Natural killer cell treated with Interleukin-12 subunit alpha and Interleukin-12 subunit beta and Interleukin-15 and Interleukin-18, amount 100 ng/mL, for 72 hours (primary cell): ENCODE measurements around the gene COG4. TPM values are rescaled to one million over a fixed set of nuclear protein-coding genes. Genes with fewer than 3 reads are reported as not detected.
A peak's percentile ranks its signal among the peaks of the same experiment; 100 is the strongest.

Experiments used
- ATAC-seq, 2 donors: fragments of 150-1000 bp; cut with Tn5 transposase in 1 of 2; sonication (Bioruptor Pico), chemical (Tn5 transposase) in 1 of 2; 2 replicates each; pipeline ENCODE4 v1.10.0; 2021
- DNase-seq: peaks from one replicate; pipeline ENCODE4 v3.0.0; 2022; ENCODE audit warnings: low spot score
- H3K27ac Mint-ChIP-seq, 2 donors: 1 replicate in 1 of 2; 2 replicates in 1 of 2; pipeline ENCODE4 v1.8.0; 2022; ENCODE audit warnings: mixed read lengths in 2 of 2, mild to moderate bottlenecking in 1 of 2, moderate library complexity in 1 of 2
- H3K27me3 Mint-ChIP-seq, 2 donors: 1 replicate in 1 of 2; 2 replicates in 1 of 2; pipeline ENCODE4 v1.8.0; 2022; ENCODE audit warnings: mixed read lengths in 2 of 2
- H3K36me3 Mint-ChIP-seq: one replicate; pipeline ENCODE4 v1.8.0; 2022; ENCODE audit warnings: mixed read lengths
- H3K4me1 Mint-ChIP-seq, 2 donors: 1 replicate in 1 of 2; 2 replicates in 1 of 2; pipeline ENCODE4 v1.8.0; 2022; ENCODE audit warnings: low read depth in 2 of 2, mixed read lengths in 2 of 2, mild to moderate bottlenecking in 1 of 2
- H3K4me3 Mint-ChIP-seq: one replicate; pipeline ENCODE4 v1.8.0; 2022; ENCODE audit warnings: mixed read lengths
- H3K9me3 Mint-ChIP-seq: 2 replicates; pipeline ENCODE4 v1.8.0; 2022; ENCODE audit warnings: mixed read lengths
- total RNA-seq, 2 donors: library from RNA; stranded (reverse); gene quantifications; one replicate each; pipeline ENCODE4 v1.2.3, GENCODE V29; 2022

COG4 gene
- total RNA-seq, 2 donors from 2014 or later, result 39.5 to 54.8 TPM

DNA sequence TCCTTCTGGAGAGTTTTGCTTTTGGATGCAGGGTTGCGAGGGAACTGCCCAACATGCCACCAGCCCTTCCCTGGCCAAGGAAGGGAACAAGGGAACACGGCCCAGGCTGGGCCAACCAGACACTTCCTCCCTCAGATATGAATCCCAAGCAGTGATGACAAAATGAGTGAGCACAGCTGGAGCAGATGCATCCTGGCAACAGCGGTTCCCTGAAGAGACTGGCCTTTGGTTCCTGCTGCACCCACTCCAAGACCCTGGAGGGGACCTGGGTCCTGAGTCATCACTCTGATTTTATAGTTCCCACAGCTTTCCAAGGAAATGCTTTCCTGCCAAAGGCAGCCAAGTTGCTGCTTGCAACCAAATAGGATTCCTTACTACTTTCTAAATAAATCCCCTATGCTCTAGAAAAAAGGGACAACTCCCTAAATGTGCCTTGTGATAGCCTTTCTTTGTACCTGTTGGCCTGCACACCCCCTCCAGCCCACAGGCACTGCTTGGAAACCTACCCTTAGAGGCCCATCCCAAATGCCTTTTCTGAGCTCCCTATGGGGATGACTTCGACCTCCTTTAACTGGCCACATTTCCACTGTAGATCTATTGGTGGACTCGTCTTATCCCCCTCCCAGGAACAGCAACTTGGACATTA lies 89.8 kb downstream of the COG4 start:
- no peaks in the 10 kb centered on the region for H3K27me3 Mint-ChIP-seq
- ATAC-seq (no peak), DNase-seq (no peak)
- H3K36me3 Mint-ChIP-seq, result peaks cover 5% of the 10 kb centered on the region
- H3K9me3 Mint-ChIP-seq, result no peaks in the 10 kb centered on the region
- H3K27ac Mint-ChIP-seq, result peak overlapping the region; percentile 19 to 40
- H3K4me3 Mint-ChIP-seq, result no peak overlapping the region
- peaks cover 48 to 50% of the 10 kb centered on the region in 2 donors for H3K4me1 Mint-ChIP-seq

- DNase-seq, result no peak
- H3K36me3 Mint-ChIP-seq, result no peaks in the 10 kb centered on the region
- H3K4me3 Mint-ChIP-seq, result no peak overlapping the region
- no peaks in the 10 kb centered on the region for H3K9me3 Mint-ChIP-seq
- H3K4me1 Mint-ChIP-seq, result peaks cover 49 to 51% of the 10 kb centered on the region in 2 donors
- ATAC-seq, result no peak
- no peaks in the 10 kb centered on the region for H3K27me3 Mint-ChIP-seq
- peak overlapping the region; percentile 19 to 25 for H3K27ac Mint-ChIP-seq
Observed at GRCh38 chr16:70432723-70433457, 90.5 kb downstream of the COG4 start.

GRCh38 chr16:70432356-70432722 lies 91.0 kb downstream of the COG4 start:
- no peak overlapping the region for H3K4me3 Mint-ChIP-seq
- peak overlapping the region; percentile 19 to 25 for H3K27ac Mint-ChIP-seq
- ATAC-seq, result no peak
- H3K36me3 Mint-ChIP-seq, result no peaks in the 10 kb centered on the region
- no peaks in the 10 kb centered on the region for H3K9me3 Mint-ChIP-seq
- no peaks in the 10 kb centered on the region for H3K27me3 Mint-ChIP-seq
- DNase-seq, result no peak
- peaks cover 49 to 50% of the 10 kb centered on the region in 2 donors for H3K4me1 Mint-ChIP-seq

- Mint-ChIP-seq H3K9me3 (no peaks in the 10 kb centered on the region), H3K4me1 (peaks cover 45% of the 10 kb centered on the region in 2 donors), H3K27ac (peak overlapping the region; percentile 95), H3K36me3 (no peaks in the 10 kb centered on the region), H3K4me3 (peak overlapping the region; percentile 45), H3K27me3 (no peaks in the 10 kb centered on the region)
- ATAC-seq (peak; percentile 39 to 62), DNase-seq (peak; percentile 71)
Observed at GRCh38 chr16:70430667-70431536, 92.5 kb downstream of the COG4 start.

Other genes with a start within 250 kb of the COG4 start
- 100 to 1,000 TPM; 109 to 130 TPM for gene AARS1, start 234.0 kb downstream of the COG4 start, total RNA-seq
- 10 to 100 TPM; 34.6 to 42.3 TPM for gene DDX19B, start 224.4 kb downstream of the COG4 start, total RNA-seq
- gene DDX19A, start 176.7 kb downstream of the COG4 start, total RNA-seq, result 10 to 100 TPM; 41.5 to 64.0 TPM
- 10 to 100 TPM; 63.0 to 66.0 TPM for gene ST3GAL2, start 84.5 kb downstream of the COG4 start, total RNA-seq
- gene FCSK, start 69.0 kb downstream of the COG4 start, total RNA-seq, result 10 to 100 TPM; 19.4 to 35.2 TPM
- gene SF3B3, start 262 bp upstream of the COG4 start, total RNA-seq, result 100 to 1,000 TPM; 394 to 560 TPM
- 1 to 10 TPM in 1 of 2 donors, not detected in 1; 1.2 TPM for gene IL34, start 123.0 kb upstream of the COG4 start, total RNA-seq
- gene MTSS2, start 162.5 kb upstream of the COG4 start, total RNA-seq, result 1 to 10 TPM in 1 of 2 donors, under 1 TPM in 1; 0.70 to 1.5 TPM